NOMO-1 treated with DMSO at 0.1 percent for 48 hours (cell line): ENCODE results near the gene ZNF396.

Experiments used
- DNase-seq: peaks from one replicate; lab custom pipeline; 2025; ENCODE audit not compliant: unreplicated experiment; lab: John Stamatoyannopoulos, UW

The ZNF396 gene

DNA sequence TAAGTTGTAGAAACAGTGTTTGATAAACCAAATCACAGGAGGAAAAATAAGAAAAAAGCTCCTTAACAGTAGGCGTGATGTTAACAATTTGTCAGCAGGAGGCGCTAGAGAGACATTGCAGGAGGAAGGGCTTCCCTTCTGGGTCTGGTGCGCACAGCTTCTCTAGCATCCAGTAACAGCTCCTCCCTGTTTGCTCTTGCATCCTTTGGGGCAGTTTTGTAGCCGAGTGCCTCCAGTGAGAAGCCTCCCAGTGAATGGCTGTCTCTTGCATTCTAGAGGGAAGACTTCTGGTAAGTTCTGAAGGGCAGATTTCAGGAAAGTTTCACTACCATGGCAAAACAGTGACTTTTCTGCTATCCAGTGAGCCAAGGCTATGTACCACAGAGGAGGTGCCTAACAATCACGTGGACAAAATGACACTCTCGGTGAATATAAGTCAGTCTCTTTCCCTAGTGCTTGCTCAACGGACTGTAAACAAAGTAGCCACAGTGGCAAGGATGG is 9.5 kb upstream of the ZNF396 start:
- DNase-seq: peak; percentile 74

DNA sequence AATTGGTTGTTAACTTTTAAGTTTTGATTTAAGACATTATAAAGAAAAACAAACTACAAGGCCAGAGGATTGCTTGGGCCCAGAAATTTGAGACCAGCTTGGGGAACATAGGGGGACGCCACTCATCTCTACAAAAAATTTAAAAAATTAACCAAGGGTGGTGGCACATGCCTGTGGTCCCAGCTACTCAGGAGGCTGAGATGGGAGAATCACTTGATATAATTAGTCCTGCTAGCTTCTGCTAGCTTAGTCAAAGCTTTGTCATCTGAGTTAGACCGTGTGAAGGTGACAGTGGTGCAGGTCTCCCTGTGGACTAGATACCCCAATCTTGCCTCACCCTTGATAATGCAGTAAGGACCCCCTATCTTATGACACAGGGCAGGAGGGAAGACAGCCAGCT is 6.0 kb upstream of the ZNF396 start:
- no peak for DNase-seq

DNA sequence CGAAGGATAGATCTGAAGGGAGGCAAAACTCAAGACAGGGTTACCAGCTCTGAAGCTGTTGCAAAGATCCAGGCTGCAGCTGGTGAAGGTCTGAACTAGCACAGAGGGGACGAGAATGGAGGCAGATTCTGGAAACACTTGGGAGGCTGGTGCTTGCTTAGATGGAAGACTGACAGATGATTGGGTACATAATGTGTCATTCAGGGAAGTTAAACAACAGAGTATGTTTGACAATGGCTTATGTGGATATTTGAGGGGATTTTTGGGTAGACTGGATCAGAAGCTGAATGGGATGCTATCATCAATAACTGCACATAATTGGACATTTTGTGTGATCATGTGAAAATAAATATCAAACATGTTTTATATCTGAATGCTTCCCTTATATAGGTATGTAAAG is 2.3 kb upstream of the ZNF396 start:
- no peak for DNase-seq

DNA sequence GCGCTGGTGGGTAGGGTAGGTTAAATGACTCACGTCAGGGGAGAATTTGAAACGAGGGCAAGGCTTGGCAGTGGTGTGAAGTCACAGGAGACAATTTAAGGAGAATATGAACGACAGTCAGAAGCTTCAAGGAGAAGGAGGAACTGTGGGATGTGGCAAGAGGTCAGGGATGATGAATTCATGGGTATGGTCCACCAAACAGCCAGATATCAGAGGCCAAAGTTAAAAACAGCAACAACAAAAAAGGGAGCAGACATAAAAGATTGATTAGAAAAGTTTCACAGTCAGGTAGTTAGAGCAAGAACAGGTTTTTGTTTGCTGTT is 1.4 kb upstream of the ZNF396 start:
- DNase-seq: peak; percentile 9

DNA sequence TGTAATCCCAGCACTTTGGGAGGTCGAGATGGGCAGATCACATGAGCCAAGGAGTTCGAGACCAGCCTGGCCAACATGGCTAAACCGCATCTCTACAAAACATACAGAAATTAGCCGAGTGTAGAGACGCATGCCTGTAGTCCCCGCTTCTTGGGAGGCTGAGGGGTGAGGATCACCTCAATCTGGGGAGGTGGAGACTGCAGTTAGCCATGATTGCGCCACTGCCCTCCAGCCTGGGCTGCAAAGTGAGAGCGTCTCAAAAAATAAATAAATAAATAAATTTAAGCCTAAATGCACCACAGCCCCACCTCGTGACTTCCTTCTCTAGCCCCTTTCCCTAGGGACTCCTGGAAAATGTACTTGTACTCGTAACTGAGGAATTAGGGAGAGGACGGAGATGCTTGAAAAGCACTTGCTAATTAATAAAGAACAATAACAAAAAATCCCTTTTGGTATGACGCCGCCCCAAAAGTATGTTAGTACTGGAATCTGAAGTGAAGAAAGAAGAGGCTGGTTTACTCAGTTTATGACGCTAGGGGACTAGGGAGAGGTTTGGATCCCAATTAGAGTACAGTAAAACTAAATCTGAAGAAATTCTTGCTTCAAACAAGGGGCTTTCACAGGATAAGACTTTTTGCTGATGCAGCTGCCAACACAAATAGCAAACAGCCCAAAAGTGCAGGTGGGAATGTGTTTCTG is 887 bp upstream of the ZNF396 start:
- no peak for DNase-seq

DNA sequence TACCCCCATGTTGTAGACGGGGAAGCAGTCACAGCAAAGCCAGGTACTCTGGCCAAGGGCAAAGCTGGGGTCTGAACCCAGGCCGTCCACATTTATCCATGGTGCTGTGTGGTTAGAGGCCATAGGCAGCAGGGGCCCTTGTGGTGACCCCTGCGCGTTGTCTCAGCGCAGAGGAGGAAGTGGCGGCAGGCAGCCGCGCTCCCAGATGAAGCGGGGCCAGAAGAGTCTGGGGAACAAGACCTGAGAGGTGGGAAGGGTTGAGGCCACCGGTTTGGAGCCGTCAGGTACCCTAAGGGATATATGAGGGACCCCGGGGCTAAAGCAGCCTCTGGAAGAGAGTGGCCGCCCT is 770 bp downstream of the ZNF396 start:
- DNase-seq: peak; percentile 67

DNA sequence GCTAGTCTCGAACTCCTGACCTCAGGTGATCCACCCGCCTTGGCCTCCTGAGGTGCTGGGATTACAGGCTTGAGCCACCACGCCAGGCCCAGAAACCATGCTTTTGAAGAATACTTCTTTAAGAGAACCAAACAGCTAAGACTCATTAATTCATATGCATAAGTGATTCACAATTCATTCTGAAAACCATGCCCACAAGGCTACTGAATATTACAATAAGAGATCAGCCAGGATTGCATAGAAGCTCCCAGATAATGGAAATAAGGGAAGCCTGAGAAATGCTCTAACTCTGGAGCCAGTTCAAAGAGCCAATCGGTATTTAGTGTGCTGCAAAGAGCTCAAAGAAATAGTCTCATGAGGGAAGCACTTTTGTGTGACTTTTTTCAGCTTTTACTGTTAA is 2.4 kb downstream of the ZNF396 start:
- DNase-seq: no peak

DNA sequence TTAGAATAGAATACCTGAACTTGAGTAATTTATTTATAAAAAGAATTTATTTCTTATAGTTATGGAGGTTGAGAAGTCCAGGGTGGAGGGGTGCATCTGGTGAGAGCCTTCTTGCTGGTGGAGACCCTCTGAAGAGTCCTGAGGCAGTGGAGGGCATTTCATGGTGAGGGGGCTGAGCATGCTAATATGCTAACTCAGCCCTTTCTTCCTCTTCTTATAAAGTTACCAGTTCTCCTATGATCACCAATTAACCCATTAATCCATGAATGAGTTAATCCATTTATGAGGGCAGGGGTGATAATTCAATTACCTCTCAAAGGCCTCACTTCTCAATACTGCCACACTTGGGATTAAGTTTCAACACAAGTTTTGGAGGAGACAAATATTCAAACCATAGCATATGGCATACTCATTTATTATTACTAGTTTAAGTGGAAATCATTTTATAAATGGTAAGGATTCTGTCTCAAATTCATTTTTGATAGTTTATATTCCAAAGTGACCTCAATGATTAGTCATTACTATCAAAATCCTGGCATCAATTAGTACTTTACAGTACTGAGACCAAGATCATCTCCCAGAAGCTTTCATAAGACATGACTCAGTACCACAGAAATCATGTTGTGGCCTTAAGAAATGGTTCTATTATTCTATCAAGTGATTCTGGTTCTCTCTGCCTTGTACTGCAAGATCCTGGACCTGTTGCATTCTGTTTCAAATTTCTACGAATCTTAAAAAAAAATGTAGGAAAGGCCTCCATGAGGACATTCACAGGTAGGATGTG is 5.5 kb downstream of the ZNF396 start:
- DNase-seq: no peak

DNA sequence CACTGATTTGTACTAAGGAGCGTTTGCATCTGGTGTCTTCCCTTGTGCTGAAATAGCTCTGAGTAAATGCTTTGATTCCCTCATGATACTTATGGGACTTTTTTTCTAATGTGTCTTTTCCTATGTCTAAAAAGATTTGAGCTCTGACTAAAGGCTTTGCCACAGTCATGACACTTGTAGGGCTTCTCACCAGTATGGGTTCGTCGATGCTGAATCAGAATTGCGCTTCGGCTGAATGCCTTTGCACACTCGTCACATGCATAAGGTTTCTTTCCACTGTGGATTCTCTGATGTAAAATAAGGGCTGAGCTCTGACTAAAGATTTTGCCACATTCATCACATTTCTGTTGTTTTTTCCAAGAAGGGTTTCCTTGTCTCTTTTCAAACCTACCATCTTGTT is 8.0 kb downstream of the ZNF396 start:
- DNase-seq: no peak

DNA sequence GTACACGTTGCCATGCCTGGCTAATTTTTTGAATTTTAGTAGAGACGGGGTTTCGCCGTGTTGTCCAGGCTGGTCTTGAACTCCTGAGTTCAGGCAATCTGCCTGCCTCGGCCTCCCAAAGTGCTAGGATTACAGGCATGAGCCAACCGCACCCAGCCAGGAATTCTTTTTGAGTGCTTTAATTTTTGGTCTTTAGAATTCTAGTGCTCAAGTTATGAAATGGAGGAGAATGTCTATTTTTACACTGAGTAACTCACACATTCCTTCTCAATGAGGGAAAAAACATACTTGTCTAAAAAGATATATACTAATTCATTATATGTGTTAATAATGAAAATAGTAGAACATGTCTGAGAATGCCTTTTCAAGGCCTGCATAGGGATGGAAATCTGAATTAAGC is 8.5 kb downstream of the ZNF396 start:
- DNase-seq: no peak

DNA sequence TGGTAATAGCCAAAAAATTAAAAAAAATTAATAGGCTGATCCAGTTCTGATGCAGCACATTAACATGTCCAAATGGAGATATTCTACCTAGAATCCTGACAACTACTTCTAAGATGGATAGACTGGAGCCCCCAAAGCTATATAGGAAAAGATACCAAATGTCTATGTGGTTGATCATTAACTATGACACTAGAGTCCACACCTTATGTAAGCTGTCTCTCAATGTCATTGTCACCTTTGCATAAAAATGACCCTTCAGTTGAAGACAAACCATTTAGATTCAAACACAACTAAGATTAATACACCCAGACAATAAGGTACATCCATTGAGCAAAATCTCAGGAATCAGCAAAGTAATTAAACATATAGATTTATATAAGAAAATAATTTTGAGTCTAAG is 14.6 kb downstream of the ZNF396 start:
- no peak for DNase-seq

DNA sequence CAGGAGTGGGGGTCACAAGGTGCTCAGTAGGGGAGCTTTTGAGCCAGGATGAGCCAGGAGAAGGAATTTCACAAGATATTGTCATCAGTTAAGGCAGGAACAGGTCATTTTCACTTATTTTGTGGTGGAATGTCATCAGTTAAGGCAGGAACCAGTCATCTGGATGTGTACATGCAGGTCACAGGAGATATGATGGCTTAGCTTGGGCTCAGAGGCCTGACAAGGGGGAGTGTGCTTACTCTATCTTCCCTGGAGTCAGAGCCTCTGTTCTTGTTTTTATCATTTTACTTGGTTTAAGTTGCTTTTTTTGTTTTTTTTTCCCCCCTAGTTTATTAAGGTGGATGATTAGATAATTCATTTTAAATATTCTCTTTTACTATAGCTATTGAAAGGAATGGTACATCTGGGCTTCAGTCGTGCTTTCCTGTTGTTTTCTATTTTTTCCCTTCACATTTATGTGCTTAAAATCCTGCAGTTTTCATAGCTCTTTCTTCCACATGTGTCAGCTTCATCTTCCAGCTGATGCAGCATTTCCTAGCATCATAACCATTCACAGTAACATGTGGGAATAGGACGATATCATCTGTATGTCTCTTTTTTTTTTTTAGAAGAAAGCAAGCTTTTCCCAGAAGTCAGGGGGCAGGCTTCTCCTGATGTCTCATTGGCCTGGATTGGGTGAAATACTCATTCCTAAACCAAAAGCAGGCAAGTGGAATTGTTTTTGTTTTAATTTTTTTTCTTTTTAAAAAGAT is 15.4 kb downstream of the ZNF396 start:
- DNase-seq: no peak

DNA sequence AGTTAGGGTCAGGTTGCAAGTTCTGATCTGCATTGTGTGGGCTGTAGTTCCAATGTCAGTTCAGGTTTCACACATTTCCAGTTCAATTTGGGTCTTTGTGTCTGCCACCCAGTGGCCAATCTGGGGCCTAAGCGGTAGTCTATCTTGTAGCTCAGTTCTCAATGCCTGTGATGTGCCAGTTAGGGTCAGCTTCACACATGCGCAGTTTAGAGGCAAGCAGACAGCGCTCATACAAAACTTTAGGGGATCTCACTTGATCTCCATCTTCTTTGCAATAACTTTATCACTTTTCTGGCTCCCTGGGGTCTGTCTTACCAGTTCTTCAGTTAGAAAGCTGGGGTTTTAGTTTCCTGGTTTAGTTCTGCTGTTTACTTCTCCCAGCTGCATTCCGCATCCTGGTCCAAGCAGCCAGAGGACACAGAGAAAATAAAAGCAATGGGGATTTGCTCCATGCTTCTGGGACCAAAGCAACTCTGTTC is 22.0 kb downstream of the ZNF396 start:
- peak; percentile 54 for DNase-seq

DNA sequence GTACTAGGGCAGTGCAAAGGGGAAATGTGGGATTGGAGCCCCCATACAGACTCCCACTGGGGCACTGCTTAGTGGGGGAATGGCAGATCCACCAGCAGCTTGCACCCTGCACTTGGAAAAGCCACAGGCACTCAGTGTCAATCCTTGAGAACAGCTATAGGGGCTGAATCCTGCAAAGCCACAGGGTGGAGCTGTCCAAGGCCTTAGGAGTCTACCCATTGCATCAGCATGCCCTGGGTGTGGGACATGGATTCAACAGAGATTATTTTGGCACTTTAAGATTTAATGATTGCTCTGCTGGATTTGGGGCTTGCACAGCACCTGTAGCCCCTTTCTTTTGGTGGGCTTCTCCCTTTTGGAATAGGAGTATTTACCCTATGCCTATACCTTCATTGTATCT is 24.4 kb downstream of the ZNF396 start:
- no peak for DNase-seq

DNA sequence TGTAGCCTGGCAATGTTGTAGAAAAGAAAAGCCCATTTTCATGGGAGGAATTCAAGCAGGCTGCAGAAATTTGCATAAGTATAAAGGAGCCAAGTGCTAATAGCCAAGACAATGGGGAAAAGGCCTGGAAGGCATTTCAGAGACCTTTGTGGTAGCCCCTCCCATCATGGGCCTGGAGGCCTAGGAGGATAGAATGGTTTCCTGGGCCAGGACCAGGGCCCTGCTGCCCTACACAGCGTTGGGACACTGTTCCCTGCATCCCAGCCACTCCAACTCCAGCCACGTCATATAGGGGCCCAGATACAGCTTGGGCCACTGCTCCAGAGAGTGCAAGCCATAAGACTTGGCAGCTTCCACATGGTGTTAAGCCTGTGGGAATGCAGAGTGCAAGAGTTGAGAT is 24.9 kb downstream of the ZNF396 start:
- DNase-seq: no peak

DNA sequence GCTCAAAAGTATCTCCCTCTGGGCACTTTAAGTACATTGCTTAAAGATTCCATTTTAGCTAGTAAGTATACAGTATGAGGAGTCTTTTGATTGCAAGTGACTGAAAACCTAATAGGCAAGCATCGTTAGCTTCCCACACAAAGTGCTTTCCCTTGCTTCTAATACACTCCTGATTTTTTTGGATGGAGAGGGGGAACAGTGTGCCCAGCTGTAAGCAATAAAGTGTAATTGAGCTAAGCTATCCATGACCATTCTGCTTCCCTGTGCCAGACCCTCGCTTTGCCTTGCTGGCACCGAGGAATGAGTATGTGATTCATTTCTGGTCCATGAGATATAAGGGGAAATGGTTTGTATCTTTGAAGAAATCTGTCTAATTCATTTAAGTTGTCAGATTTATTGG is 29.1 kb downstream of the ZNF396 start:
- no peak for DNase-seq

DNA sequence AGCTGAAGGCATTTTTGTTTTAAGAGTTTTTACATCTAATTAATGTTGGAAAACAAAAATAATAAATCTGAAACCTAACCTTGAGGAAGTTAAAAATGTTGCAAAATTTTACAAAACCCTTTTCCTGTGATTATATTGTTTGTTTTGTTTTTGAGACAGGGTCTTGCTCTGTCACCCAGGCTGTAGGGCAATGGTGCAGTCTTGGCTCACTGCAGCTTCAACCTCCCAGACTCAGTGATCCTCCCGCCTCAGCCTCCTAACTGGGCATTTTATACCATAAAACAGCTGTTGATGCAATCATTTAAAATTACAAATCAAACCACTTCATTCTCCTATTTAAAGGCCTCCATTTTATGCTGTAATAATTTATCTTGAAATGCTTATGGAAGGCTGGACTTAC is 31.2 kb downstream of the ZNF396 start:
- no peak for DNase-seq

DNA sequence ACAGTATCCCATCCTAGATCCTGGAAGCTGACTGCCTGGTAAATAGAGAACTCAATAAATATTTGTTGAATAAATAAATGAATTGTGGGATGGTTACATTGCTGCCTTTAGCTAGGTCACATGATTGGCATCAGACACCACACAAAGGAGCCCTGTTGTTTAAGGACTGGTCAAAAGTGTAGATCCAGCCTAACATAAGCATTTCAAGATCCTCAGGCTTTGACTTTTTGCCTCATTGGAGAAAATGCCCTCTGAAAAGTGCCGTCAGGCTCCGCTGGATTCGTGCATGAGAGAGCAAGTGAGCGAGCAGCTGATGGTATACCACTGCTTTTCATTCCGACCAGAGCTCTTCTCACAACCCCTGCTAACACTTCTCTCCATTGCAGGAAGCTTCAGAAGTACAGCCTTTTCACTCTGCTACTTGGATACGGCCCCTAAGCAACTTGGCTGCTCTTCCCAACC is 31.6 kb downstream of the ZNF396 start:
- DNase-seq: no peak

DNA sequence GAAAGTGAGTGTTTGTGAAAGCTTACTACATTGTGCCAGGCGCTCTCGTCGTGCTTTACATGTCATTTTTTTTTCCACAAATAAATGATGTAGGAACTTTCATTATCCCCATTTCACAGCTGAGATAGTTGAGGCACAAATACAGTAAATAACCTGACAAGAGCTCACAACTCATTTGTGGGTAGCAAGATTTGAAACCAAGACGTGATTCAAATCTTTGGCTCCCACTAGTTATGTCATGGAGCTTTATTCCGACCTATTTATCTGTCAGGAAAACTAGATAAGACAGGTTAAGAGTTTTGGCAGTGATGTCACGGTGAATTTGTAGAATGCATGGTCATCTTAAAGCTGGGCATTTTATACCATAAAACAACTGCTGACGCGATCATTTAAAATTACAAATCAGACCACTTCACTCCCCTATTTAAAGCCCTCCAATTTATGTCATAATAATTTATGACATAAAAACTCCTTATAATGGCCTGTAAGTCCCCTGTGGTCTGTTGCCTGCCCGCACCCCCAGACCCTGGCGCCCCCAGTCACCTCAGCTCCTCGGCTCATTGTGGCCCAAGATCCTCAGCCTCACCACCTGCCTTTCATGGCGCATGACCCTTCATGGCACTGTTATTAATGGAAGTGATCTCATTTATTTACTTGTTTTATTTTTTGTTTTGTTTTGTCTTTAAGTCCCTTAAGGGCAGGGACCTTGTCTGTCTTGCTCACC is 32.2 kb downstream of the ZNF396 start:
- DNase-seq: no peak

DNA sequence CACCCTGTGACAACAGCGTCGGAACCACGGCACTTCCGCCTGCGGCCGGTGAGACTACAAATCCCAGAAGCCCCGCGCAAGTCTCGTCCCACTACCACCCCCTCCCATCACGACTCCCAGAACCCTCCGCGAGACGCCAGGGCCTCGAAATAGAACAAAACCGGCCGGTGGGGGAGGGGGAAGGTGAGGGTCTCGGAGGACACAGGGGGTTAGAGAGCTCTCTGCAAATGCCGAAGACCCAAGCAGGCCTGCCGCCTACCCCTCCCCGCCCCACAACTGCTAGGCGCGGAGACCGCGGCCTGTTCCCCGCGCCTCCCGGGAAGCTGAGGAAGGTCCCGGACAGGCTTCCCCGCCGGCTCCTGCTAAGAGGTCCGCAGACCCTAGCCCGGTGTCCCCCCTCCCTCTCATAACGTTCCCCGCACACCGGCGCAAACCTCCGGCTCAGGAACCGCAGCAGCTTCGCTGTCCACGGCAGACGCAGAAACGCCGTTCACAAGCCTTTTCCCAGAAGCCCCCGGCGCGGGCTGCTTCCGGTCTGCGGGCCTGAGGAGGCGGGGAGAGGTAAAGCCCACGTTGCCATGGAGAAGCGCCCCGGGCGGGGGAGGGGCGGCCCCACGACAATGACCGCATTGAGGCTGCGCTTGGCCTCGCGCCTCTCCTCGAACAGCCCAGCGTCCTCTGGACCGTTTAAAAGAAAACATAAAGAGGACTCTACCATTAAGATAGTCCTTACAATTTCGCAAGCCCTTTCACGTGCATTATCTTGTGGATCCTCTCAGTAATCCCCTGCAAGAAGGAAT is 33.0 kb downstream of the ZNF396 start, which contains the start of gene ZNF24:
TSS of gene ZNF24 (minus strand) at position 485 of the 800 bp plus-strand sequence. CDS start 3,770 bp downstream, outside the sequence.
- DNase-seq: peak; percentile 83
